Measurements from ENCODE around the gene GIGYF2. TPM values are rescaled to one million over a fixed set of nuclear protein-coding genes. Genes with fewer than 3 reads are reported as not detected.
"Not testable (repeated sequence)": the region's sequence is repeated elsewhere in the genome, so short reads cannot be mapped to it uniquely, and the experiment has no call there.

GIGYF2 gene
- total and polyA plus RNA-seq, 4 donors = 10.6 to 50.5 (median 26.7) TPM

DNA sequence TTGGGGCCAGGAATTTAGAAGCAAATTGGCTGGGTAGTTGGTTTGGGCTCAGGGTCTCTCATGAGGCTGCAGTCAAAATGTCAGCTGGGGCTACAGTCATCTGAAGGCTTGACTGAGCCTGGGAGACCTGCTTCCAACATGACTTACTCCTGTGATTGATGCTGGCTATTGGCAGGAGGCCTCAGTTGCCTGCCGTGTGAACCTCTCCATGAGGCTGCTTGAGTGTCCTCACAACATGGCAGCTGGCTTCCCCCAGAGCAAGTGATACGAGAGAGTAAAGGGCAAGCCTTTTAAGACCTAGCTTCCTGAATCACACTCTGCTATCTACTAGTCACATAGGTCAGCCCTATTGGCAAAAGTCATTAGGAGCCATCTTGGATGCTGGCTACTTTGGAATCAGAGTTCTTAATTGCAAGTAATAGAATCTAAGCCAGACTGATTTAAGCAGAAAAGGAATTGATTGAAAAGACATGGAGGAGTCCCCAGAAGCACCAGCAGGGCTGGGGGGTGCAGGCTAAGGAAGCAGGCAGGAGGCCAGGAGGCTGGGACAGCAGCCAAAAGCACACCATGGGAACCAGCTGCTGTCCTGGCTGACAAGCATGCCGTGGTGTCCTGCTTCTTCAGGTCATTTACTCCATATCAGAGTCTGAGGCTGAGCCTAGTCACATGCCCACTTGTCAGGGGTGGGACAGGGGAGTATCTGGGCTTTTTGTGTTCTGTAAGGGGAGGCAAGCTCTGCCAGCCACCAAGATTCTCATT is 7.8 kb upstream of the GIGYF2 start:
- H3K27me3 ChIP-seq (ENCODE audit: control insufficient read depth in 4 of 4, insufficient read depth in 4 of 4, low read length in 3 of 4) = no peaks in the 10 kb centered on the region
- DNase-seq (ENCODE audit: low spot score) = no peak
- no peak overlapping the region for H3K27ac ChIP-seq (ENCODE audit: low read depth in 1 of 2, low read length in 2 of 2)
- H3K36me3 ChIP-seq (ENCODE audit: control insufficient read depth in 4 of 4, insufficient read depth in 3 of 4, low read depth in 1 of 4, low read length in 3 of 4) = no peaks in the 10 kb centered on the region
- H3K4me3 ChIP-seq (ENCODE audit: low read depth in 1 of 3, low read length in 3 of 3) = no peak overlapping the region
- H3K4me1 ChIP-seq (ENCODE audit: control insufficient read depth in 4 of 4, insufficient read depth in 4 of 4, low read length in 3 of 4) = no peaks in the 10 kb centered on the region
- 58% methylated on average over 3 of the region's 3 CpGs for WGBS
- H3K9ac ChIP-seq (ENCODE audit: low read depth in 1 of 2, low read length in 2 of 2) = no peak overlapping the region
- TF ChIP-seq, protein P1, sequence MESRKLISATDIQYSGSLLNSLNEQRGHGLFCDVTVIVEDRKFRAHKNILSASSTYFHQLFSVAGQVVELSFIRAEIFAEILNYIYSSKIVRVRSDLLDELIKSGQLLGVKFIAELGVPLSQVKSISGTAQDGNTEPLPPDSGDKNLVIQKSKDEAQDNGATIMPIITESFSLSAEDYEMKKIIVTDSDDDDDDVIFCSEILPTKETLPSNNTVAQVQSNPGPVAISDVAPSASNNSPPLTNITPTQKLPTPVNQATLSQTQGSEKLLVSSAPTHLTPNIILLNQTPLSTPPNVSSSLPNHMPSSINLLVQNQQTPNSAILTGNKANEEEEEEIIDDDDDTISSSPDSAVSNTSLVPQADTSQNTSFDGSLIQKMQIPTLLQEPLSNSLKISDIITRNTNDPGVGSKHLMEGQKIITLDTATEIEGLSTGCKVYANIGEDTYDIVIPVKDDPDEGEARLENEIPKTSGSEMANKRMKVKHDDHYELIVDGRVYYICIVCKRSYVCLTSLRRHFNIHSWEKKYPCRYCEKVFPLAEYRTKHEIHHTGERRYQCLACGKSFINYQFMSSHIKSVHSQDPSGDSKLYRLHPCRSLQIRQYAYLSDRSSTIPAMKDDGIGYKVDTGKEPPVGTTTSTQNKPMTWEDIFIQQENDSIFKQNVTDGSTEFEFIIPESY (IDR thresholded peaks at IDR 0.05) = no peak
- TF ChIP-seq, protein P2, sequence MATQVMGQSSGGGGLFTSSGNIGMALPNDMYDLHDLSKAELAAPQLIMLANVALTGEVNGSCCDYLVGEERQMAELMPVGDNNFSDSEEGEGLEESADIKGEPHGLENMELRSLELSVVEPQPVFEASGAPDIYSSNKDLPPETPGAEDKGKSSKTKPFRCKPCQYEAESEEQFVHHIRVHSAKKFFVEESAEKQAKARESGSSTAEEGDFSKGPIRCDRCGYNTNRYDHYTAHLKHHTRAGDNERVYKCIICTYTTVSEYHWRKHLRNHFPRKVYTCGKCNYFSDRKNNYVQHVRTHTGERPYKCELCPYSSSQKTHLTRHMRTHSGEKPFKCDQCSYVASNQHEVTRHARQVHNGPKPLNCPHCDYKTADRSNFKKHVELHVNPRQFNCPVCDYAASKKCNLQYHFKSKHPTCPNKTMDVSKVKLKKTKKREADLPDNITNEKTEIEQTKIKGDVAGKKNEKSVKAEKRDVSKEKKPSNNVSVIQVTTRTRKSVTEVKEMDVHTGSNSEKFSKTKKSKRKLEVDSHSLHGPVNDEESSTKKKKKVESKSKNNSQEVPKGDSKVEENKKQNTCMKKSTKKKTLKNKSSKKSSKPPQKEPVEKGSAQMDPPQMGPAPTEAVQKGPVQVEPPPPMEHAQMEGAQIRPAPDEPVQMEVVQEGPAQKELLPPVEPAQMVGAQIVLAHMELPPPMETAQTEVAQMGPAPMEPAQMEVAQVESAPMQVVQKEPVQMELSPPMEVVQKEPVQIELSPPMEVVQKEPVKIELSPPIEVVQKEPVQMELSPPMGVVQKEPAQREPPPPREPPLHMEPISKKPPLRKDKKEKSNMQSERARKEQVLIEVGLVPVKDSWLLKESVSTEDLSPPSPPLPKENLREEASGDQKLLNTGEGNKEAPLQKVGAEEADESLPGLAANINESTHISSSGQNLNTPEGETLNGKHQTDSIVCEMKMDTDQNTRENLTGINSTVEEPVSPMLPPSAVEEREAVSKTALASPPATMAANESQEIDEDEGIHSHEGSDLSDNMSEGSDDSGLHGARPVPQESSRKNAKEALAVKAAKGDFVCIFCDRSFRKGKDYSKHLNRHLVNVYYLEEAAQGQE (IDR thresholded peaks at IDR 0.05) = no peak
- TF ChIP-seq JUND (IDR thresholded peaks at IDR 0.05) = no peak
- no peak for TF ChIP-seq SP1 (IDR thresholded peaks at IDR 0.05)
- TF ChIP-seq NR2F2 (IDR thresholded peaks at IDR 0.05) = no peak
- TF ChIP-seq, protein P3, sequence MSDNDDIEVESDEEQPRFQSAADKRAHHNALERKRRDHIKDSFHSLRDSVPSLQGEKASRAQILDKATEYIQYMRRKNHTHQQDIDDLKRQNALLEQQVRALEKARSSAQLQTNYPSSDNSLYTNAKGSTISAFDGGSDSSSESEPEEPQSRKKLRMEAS (IDR thresholded peaks at IDR 0.05) = no peak
- TF ChIP-seq, protein P4, sequence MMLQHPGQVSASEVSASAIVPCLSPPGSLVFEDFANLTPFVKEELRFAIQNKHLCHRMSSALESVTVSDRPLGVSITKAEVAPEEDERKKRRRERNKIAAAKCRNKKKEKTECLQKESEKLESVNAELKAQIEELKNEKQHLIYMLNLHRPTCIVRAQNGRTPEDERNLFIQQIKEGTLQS (IDR thresholded peaks at IDR 0.05) = no peak
- no peak for TF ChIP-seq TAF1 (conservative IDR thresholded peaks at IDR 0.05)
- no peak for TF ChIP-seq RAD21 (IDR thresholded peaks at IDR 0.05)
- TF ChIP-seq, protein P5, sequence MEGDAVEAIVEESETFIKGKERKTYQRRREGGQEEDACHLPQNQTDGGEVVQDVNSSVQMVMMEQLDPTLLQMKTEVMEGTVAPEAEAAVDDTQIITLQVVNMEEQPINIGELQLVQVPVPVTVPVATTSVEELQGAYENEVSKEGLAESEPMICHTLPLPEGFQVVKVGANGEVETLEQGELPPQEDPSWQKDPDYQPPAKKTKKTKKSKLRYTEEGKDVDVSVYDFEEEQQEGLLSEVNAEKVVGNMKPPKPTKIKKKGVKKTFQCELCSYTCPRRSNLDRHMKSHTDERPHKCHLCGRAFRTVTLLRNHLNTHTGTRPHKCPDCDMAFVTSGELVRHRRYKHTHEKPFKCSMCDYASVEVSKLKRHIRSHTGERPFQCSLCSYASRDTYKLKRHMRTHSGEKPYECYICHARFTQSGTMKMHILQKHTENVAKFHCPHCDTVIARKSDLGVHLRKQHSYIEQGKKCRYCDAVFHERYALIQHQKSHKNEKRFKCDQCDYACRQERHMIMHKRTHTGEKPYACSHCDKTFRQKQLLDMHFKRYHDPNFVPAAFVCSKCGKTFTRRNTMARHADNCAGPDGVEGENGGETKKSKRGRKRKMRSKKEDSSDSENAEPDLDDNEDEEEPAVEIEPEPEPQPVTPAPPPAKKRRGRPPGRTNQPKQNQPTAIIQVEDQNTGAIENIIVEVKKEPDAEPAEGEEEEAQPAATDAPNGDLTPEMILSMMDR (IDR thresholded peaks at IDR 0.05; ENCODE audit: low read depth, low read length, missing input control) = no peak
- TF ChIP-seq HNF4A (conservative IDR thresholded peaks at IDR 0.05) = no peak
- no peak for TF ChIP-seq GABPA (IDR thresholded peaks at IDR 0.05 in 1 of 2, conservative IDR thresholded peaks at IDR 0.05 in 1 of 2)
- no peaks in the 10 kb centered on the region for H3K9me3 ChIP-seq (ENCODE audit: control insufficient read depth in 4 of 4, low read length in 3 of 4)

DNA sequence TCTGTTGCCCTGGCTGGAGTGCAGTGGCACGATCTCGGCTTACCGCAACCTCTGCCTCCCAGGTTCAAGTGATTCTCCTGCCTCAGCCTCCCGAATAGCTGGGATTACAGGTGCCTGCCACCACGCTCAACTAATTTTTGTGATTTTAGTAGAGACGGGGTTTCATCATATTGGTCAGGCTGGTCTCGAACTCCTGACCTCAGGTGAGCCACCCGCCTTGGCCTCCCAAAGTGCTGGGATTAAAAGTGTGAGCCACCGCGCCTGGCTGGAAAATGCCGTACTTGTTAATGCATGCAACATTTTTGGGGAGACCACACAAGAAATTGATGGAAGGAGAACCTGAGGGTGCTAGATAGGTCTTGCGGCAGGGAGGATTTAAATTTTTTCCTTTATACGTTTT is 6.0 kb upstream of the GIGYF2 start:
- not testable (repeated sequence) for H3K4me3 ChIP-seq (ENCODE audit: low read depth in 1 of 3, low read length in 3 of 3); H3K27me3 ChIP-seq (ENCODE audit: control insufficient read depth in 4 of 4, insufficient read depth in 4 of 4, low read length in 3 of 4); H3K36me3 ChIP-seq (ENCODE audit: control insufficient read depth in 4 of 4, insufficient read depth in 3 of 4, low read depth in 1 of 4, low read length in 3 of 4); DNase-seq (ENCODE audit: low spot score); H3K9me3 ChIP-seq (ENCODE audit: control insufficient read depth in 4 of 4, low read length in 3 of 4); H3K27ac ChIP-seq (ENCODE audit: low read depth in 1 of 2, low read length in 2 of 2); H3K9ac ChIP-seq (ENCODE audit: low read depth in 1 of 2, low read length in 2 of 2); H3K4me1 ChIP-seq (ENCODE audit: control insufficient read depth in 4 of 4, insufficient read depth in 4 of 4, low read length in 3 of 4)
- WGBS = 95% methylated on average over 13 of the region's 13 CpGs
